ENCODE data around the gene RNF157.
"Not testable (repeated sequence)": the region's sequence is repeated elsewhere in the genome, so short reads cannot be mapped to it uniquely, and the experiment has no call there.

Gene RNF157

GRCh38 chr17:76236603-76237002 lies 3.7 kb downstream of the RNF157 start:
- no peak for DNase-seq (ENCODE audit: low read depth in 1 of 2, low spot score in 1 of 2)

- DNase-seq (ENCODE audit: low read depth in 1 of 2, low spot score in 1 of 2) = no peak
Observed at GRCh38 chr17:76235883-76236282, 4.4 kb downstream of the RNF157 start.

GRCh38 chr17:76234354-76234679 lies 6.0 kb downstream of the RNF157 start:
- DNase-seq (ENCODE audit: low read depth in 1 of 2, low spot score in 1 of 2) = no peak

GRCh38 chr17:76233588-76234353 lies 6.5 kb downstream of the RNF157 start:
- DNase-seq (ENCODE audit: low read depth in 1 of 2, low spot score in 1 of 2) = no peak

- DNase-seq (ENCODE audit: low read depth in 1 of 2, low spot score in 1 of 2) = no peak
Observed at GRCh38 chr17:76232342-76232741, 8.0 kb downstream of the RNF157 start.

- DNase-seq (ENCODE audit: low read depth in 1 of 2, low spot score in 1 of 2) = not testable (repeated sequence)
Observed at GRCh38 chr17:76226749-76227148, 13.5 kb downstream of the RNF157 start.

GRCh38 chr17:76225373-76226086 lies 14.8 kb downstream of the RNF157 start:
- DNase-seq (ENCODE audit: low read depth in 1 of 2, low spot score in 1 of 2) = not testable (repeated sequence)

GRCh38 chr17:76223802-76224201 lies 16.5 kb downstream of the RNF157 start:
- DNase-seq (ENCODE audit: low read depth in 1 of 2, low spot score in 1 of 2) = no peak

GRCh38 chr17:76219670-76220383 lies 20.5 kb downstream of the RNF157 start:
- no peak for DNase-seq (ENCODE audit: low read depth in 1 of 2, low spot score in 1 of 2)

- DNase-seq (ENCODE audit: low read depth in 1 of 2, low spot score in 1 of 2) = no peak
Observed at GRCh38 chr17:76217081-76217480, 23.2 kb downstream of the RNF157 start.

GRCh38 chr17:76213491-76213890 lies 26.8 kb downstream of the RNF157 start:
- DNase-seq (ENCODE audit: low read depth in 1 of 2, low spot score in 1 of 2) = no peak

GRCh38 chr17:76208120-76208519 lies 32.2 kb downstream of the RNF157 start:
- DNase-seq (ENCODE audit: low read depth in 1 of 2, low spot score in 1 of 2) = no peak

GRCh38 chr17:76207275-76208059 lies 32.8 kb downstream of the RNF157 start:
- DNase-seq (ENCODE audit: low read depth in 1 of 2, low spot score in 1 of 2) = no peak

GRCh38 chr17:76205542-76206144 lies 34.6 kb downstream of the RNF157 start:
- DNase-seq (ENCODE audit: low read depth in 1 of 2, low spot score in 1 of 2) = not testable (repeated sequence)

- no peak for DNase-seq (ENCODE audit: low read depth in 1 of 2, low spot score in 1 of 2)
Observed at GRCh38 chr17:76204277-76204676, 36.0 kb downstream of the RNF157 start.

- DNase-seq (ENCODE audit: low read depth in 1 of 2, low spot score in 1 of 2) = no peak
Observed at GRCh38 chr17:76200354-76200753, 39.9 kb downstream of the RNF157 start.

GRCh38 chr17:76199469-76199868 lies 40.8 kb downstream of the RNF157 start:
- DNase-seq (ENCODE audit: low read depth in 1 of 2, low spot score in 1 of 2) = peak in 1 of 2 donors; percentile 50

- no peak for DNase-seq (ENCODE audit: low read depth in 1 of 2, low spot score in 1 of 2)
Observed at GRCh38 chr17:76198702-76199101, 41.6 kb downstream of the RNF157 start.

- DNase-seq (ENCODE audit: low read depth in 1 of 2, low spot score in 1 of 2) = no peak
Observed at GRCh38 chr17:76197911-76198310, 42.4 kb downstream of the RNF157 start.

GRCh38 chr17:76196675-76197074 lies 43.6 kb downstream of the RNF157 start:
- DNase-seq (ENCODE audit: low read depth in 1 of 2, low spot score in 1 of 2) = no peak
